OCI-LY7 (cell line): ENCODE results near the gene MRPL20.

Experiments
- EZH2phosphoT487 ChIP-seq: fragments of 200-600 bp; sonication (generic); IDR thresholded peaks from 2 replicates; pipeline ENCODE4 v1.6.1; 2018; ENCODE audit warnings: low read depth, borderline replicate concordance, mild to moderate bottlenecking, mixed run types, antibody characterized with exemption, low read length, moderate library complexity, mixed read lengths
- TF ChIP-seq, protein P1 (sequence below): fragments of 200-600 bp; sonication (generic); conservative IDR thresholded peaks from 2 replicates; pipeline ENCODE4 v1.5.1; 2014; ENCODE audit warnings: mild to moderate bottlenecking, antibody characterized with exemption, low read length, moderate library complexity, mixed read lengths

GRCh38 chr1:1421147-1421906 is 14.2 kb upstream of the MRPL20 start, which contains the start of gene ANKRD65:
- TF ChIP-seq, protein P1, sequence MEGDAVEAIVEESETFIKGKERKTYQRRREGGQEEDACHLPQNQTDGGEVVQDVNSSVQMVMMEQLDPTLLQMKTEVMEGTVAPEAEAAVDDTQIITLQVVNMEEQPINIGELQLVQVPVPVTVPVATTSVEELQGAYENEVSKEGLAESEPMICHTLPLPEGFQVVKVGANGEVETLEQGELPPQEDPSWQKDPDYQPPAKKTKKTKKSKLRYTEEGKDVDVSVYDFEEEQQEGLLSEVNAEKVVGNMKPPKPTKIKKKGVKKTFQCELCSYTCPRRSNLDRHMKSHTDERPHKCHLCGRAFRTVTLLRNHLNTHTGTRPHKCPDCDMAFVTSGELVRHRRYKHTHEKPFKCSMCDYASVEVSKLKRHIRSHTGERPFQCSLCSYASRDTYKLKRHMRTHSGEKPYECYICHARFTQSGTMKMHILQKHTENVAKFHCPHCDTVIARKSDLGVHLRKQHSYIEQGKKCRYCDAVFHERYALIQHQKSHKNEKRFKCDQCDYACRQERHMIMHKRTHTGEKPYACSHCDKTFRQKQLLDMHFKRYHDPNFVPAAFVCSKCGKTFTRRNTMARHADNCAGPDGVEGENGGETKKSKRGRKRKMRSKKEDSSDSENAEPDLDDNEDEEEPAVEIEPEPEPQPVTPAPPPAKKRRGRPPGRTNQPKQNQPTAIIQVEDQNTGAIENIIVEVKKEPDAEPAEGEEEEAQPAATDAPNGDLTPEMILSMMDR = no peak
- no peak for TF ChIP-seq EZH2phosphoT487
